Keratinocyte (primary cell): ENCODE results near the gene MRPL32. TPM values are rescaled to one million over a fixed set of nuclear protein-coding genes. Genes with fewer than 3 reads are reported as not detected.

ENCODE experiments used
- DNase-seq: peaks from one replicate; pipeline ENCODE4 v3.0.0-alpha.2; 2011; ENCODE audit warnings: low read depth, missing footprints, low spot score
- FAIRE-seq: peaks from 2 replicates; lab custom pipeline; 2011; peaks lifted over from hg19 to GRCh38; lab: Jason Lieb, UNC
- H2AFZ ChIP-seq: 2 replicates; pipeline ENCODE4 v1.6.0; 2012; ENCODE audit warnings: low read length, control low read depth, inconsistent platforms; ENCODE audit not compliant: control insufficient read depth
- H3K27ac ChIP-seq: 2 replicates; pipeline ENCODE4 v1.5.1; 2011; ENCODE audit warnings: low read length; ENCODE audit not compliant: control insufficient read depth, insufficient read depth
- H3K27me3 ChIP-seq: 3 replicates; pipeline ENCODE4 v1.6.0; 2011; ENCODE audit warnings: low read length; ENCODE audit not compliant: control insufficient read depth, insufficient read depth; ENCODE audit errors: extremely low read depth
- H3K36me3 ChIP-seq, 2 experiments: 2 replicates in 1 of 2; 3 replicates in 1 of 2; pipeline ENCODE4 v1.5.1; 2011; ENCODE audit warnings: low read length in 2 of 2, mild to moderate bottlenecking in 1 of 2; ENCODE audit not compliant: control insufficient read depth in 2 of 2, insufficient read depth in 2 of 2; ENCODE audit errors: extremely low read depth in 1 of 2
- H3K4me1 ChIP-seq: 3 replicates; pipeline ENCODE4 v1.5.1; 2011; ENCODE audit warnings: low read length; ENCODE audit not compliant: control insufficient read depth, insufficient read depth; ENCODE audit errors: extremely low read depth
- H3K4me2 ChIP-seq: 3 replicates; pipeline ENCODE4 v1.6.0; 2011; ENCODE audit warnings: low read depth, low read length; ENCODE audit not compliant: control insufficient read depth, insufficient read depth; ENCODE audit errors: extremely low read depth
- H3K4me3 ChIP-seq, 3 experiments: fragments of 200-600 bp in 1 of 3; sonication (generic) in 1 of 3; 2 replicates in 2 of 3; 3 replicates in 1 of 3; pipeline ENCODE4 v1.5.1; 2011 to 2016; ENCODE audit warnings: low read length in 3 of 3, mild to moderate bottlenecking in 3 of 3, control low read depth in 2 of 3, inconsistent platforms in 1 of 3, low read depth in 1 of 3, mixed read lengths in 1 of 3, mixed run types in 1 of 3, moderate library complexity in 1 of 3; ENCODE audit not compliant: control insufficient read depth in 2 of 3, insufficient read depth in 2 of 3; ENCODE audit errors: extremely low read depth in 1 of 3
- H3K79me2 ChIP-seq: 2 replicates; pipeline ENCODE4 v1.6.0; 2012; ENCODE audit warnings: low read length; ENCODE audit not compliant: control insufficient read depth, insufficient read depth
- H3K9ac ChIP-seq: 3 replicates; pipeline ENCODE4 v1.6.0; 2011; ENCODE audit warnings: low read length; ENCODE audit not compliant: control insufficient read depth, insufficient read depth; ENCODE audit errors: extremely low read depth
- H3K9me1 ChIP-seq: 3 replicates; pipeline ENCODE4 v1.6.0; 2011; ENCODE audit warnings: low read length; ENCODE audit not compliant: control insufficient read depth, insufficient read depth; ENCODE audit errors: extremely low read depth
- H3K9me3 ChIP-seq: 2 replicates; pipeline ENCODE4 v1.5.1; 2012; ENCODE audit warnings: low read depth, low read length; ENCODE audit not compliant: control insufficient read depth
- H4K20me1 ChIP-seq: 3 replicates; pipeline ENCODE4 v1.6.0; 2011; ENCODE audit warnings: low read length; ENCODE audit not compliant: control insufficient read depth, insufficient read depth; ENCODE audit errors: extremely low read depth
- CTCF ChIP-seq, 3 experiments: IDR thresholded peaks in 1 of 3; conservative IDR thresholded peaks in 1 of 3; optimal IDR thresholded peaks in 1 of 3; 2 replicates in 2 of 3; 3 replicates in 1 of 3; pipeline versions ENCODE3 to v1.5.1; 2011; ENCODE audit warnings: low read length in 3 of 3, mild to moderate bottlenecking in 3 of 3, moderate library complexity in 2 of 3, control low read depth in 1 of 3, inconsistent platforms in 1 of 3; ENCODE audit not compliant: insufficient read depth in 2 of 3; ENCODE audit errors: extremely low read depth in 1 of 3
- EZH2 ChIP-seq: IDR thresholded peaks from one replicate; pipeline ENCODE4 v1.6.1; 2012; ENCODE audit warnings: inconsistent platforms, mild to moderate bottlenecking, low read length, moderate library complexity
- dilution Hi-C: fragments of 300-500 bp; cut with MboI; formaldehyde crosslinking; loops from one replicate; pipeline ENCODE4 v1.7.0; 2020; ENCODE audit warnings: low sequenced_read_pairs; ENCODE audit not compliant: extremely low pct_ligation_motif_present
- polyA plus RNA-seq, 5 experiments: library from polyadenylated mRNA; depleted of rRNA in 3 of 5; stranded (reverse) in 3 of 5; stranded (forward) in 1 of 5; unstranded in 1 of 5; fragments of >200 nt; gene quantifications; 1 replicate in 1 of 5; 2 replicates in 3 of 5; 3 replicates in 1 of 5; pipeline versions ENCODE4 v1.2.1 to v1.2.3, GENCODE V29; 2011 to 2012; ENCODE audit warnings: missing spikeins in 2 of 5, low read depth in 1 of 5, low replicate concordance in 1 of 5

MRPL32 gene
- polyA plus RNA-seq, 1 donor (not counting 4 experiments of a cell fraction or from before 2014, with no cell fraction given) = 86.1 TPM

DNA sequence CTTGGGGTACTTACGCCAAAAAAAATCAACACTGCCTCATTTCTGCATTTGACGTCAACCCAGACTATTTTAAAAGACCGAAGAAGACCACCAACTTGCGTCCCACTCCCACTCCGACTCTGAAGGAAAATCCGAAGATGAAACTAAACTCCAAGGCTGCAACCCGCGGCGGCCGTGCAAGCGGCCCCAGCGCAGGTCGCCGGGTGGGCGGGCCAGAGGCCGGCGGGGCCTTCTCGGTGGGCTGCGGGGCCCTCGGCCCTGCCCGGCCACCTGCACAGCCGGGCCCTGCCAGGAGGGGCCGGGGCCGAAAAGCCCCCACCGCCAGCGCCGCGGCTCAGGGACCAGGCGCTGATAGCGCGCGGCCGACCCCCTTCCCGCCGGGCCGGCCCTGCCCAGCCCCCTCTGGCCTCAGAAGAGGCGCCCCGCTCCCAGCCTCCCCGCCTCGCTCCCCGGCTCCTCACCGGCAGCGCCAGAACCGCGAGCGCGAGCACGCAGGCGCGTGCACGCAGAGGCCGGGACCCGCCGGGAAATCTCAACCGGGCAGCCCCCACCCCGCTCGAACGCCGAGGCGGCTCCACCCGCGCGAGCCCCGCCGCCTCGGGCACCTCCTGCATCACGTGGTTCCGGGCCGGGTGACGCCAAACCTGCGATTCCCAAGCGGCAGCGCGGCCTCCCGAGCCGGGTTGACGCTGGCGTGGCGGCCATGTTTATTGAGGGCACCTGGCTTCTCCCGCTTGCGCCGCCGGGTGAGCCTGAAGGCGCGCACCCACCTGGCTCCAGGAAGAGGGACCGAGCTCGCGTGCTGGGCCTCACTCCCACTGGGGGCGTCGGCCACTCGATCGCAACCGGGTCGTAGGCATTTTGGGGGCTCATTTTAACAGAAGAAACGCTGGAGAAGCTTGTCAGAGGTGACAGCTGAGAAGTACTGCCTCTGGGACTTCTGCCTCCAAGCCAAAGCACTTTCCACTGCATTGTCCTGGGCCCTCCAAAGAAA lies 20.4 kb upstream of the MRPL32 start, which contains the start of gene C7orf25:
Gene C7orf25, minus strand, starts transcription at position 617 of the 994 bp plus-strand sequence. CDS start 1,170 bp downstream, outside the sequence.
- Histone ChIP-seq H3K9me3 (no peaks in the 10 kb centered on the region), H3K9me1 (no peaks in the 10 kb centered on the region), H3K9ac (peak within 1 kb of the TSS; percentile 82), H4K20me1 (no peaks in the 10 kb centered on the region), H3K4me1 (peaks cover 29% of the 10 kb centered on the region), H3K79me2 (peaks cover 3% of the 10 kb centered on the region), H3K27me3 (no peaks in the 10 kb centered on the region), H3K4me2 (peak within 1 kb of the TSS; percentile 91), H3K4me3 (peak within 1 kb of the TSS; percentile 43 to 85 (median 83)), H2AFZ (peak within 1 kb of the TSS; percentile 89), H3K27ac (peak within 1 kb of the TSS; percentile 64), H3K36me3 (peaks cover 0 to 8% of the 10 kb centered on the region in 2 experiments)
- dilution Hi-C loops = no loop called here
- peak; percentile 45 for DNase-seq
- TF ChIP-seq EZH2 (no peak), CTCF (optimal IDR thresholded peaks at IDR 0.05 in 1 of 3, IDR thresholded peaks at IDR 0.05 in 1 of 3, conservative IDR thresholded peaks at IDR 0.05 in 1 of 3; ENCODE audit: extremely low read depth in 1 of 3, insufficient read depth in 2 of 3, low read length in 3 of 3) (peak in 1 of 3 experiments; percentile 28)
- FAIRE-seq = no peak

DNA sequence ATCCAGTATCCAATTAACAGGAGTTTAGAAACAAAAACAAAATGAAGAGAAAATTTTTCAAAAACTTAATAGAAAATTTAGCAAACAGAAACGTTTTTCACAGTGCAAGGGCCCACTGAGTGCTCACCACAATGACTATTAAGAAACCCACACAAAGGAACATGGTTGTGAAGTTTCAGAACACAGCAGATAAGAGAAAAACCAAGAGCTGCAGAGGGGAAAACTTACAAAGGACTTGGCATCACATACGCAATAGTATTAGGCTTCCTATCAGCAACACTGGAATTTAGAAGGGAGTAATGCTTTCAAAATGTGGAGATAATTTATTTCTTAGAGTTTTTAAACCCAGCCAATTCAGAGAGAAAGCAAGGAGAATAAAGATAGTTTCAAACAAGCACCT lies 18.6 kb upstream of the MRPL32 start:
- FAIRE-seq (no peak), DNase-seq (no peak)
- TF ChIP-seq CTCF (optimal IDR thresholded peaks at IDR 0.05 in 1 of 3, IDR thresholded peaks at IDR 0.05 in 1 of 3, conservative IDR thresholded peaks at IDR 0.05 in 1 of 3; ENCODE audit: extremely low read depth in 1 of 3, insufficient read depth in 2 of 3, low read length in 3 of 3) = no peak
- no peak for TF ChIP-seq EZH2
- H3K9me1 ChIP-seq = no peaks in the 10 kb centered on the region
- no peaks in the 10 kb centered on the region for H4K20me1 ChIP-seq
- peaks cover 3% of the 10 kb centered on the region for H3K79me2 ChIP-seq
- dilution Hi-C loops = no loop called here
- H3K4me3 ChIP-seq = no peak overlapping the region
- H3K9ac ChIP-seq = no peak overlapping the region
- no peaks in the 10 kb centered on the region for H3K27me3 ChIP-seq
- no peak overlapping the region for H2AFZ ChIP-seq
- H3K4me2 ChIP-seq = no peak overlapping the region
- no peaks in the 10 kb centered on the region for H3K9me3 ChIP-seq
- H3K4me1 ChIP-seq = peaks cover 29% of the 10 kb centered on the region
- no peak overlapping the region for H3K27ac ChIP-seq
- peaks cover 2 to 8% of the 10 kb centered on the region in 2 experiments for H3K36me3 ChIP-seq
